Ovary (tissue), 9 donors: ENCODE measurements around the gene OIT3. TPM values are rescaled to one million over a fixed set of nuclear protein-coding genes. Genes with fewer than 3 reads are reported as not detected.

Source experiments
- DNase-seq, 5 donors: peaks; one replicate each; pipeline ENCODE4 v3.0.0-alpha.2; 2019 to 2020
- H3K27ac ChIP-seq, 2 donors: fragments of 200-600 bp; one replicate each; pipeline versions ENCODE4 v1.5.1 to v1.8.0; 2019 to 2022
- H3K27me3 ChIP-seq: fragments of 200-600 bp; one replicate; pipeline ENCODE4 v1.8.0; 2022
- H3K36me3 ChIP-seq: fragments of 200-600 bp; sonication (generic); one replicate; pipeline ENCODE4 v1.5.1; 2019
- H3K4me1 ChIP-seq: one replicate; pipeline ENCODE4 v1.8.1; 2013; ENCODE audit warnings: mild to moderate bottlenecking, moderate library complexity; ENCODE audit not compliant: insufficient read depth
- H3K4me3 ChIP-seq: fragments of 200-600 bp; sonication (generic); one replicate; pipeline ENCODE4 v1.5.1; 2017
- H3K9me3 ChIP-seq, 2 donors: fragments of 200-600 bp in 1 of 2; sonication (generic) in 1 of 2; one replicate each; pipeline versions ENCODE4 v1.5.1 to v1.8.1; 2013 to 2019; ENCODE audit warnings: mild to moderate bottlenecking in 1 of 2, moderate library complexity in 1 of 2
- CTCF ChIP-seq, 3 donors: fragments of 450-650 bp in 2 of 3; fragments of 200-600 bp in 1 of 3; IDR thresholded peaks; one replicate each; pipeline versions ENCODE4 v1.5.1 to v1.8.0; 2016 to 2022; ENCODE audit warnings: antibody characterized with exemption in 3 of 3, mild to moderate bottlenecking in 1 of 3
- EP300 ChIP-seq: sonication (generic); formaldehyde crosslinking; IDR thresholded peaks from one replicate; pipeline ENCODE4 v1.6.1; 2017; ENCODE audit warnings: antibody characterized with exemption
- POLR2A ChIP-seq: fragments of 450-650 bp; IDR thresholded peaks from one replicate; pipeline ENCODE4 v1.6.1; 2017; ENCODE audit warnings: antibody characterized with exemption, mild to moderate bottlenecking, moderate library complexity
- whole genome bisulfite sequencing, 3 donors: extraction: QIAGEN DNeasy Blood & Tissue Kit in 1 of 3; methylation state at CpG; one replicate each; pipeline versions ENCODE4 v1.1.5 to v1.1.7; 2013 to 2017; 5-methylcytosine and 5-hydroxymethylcytosine counted together
- intact Hi-C, 4 donors: fragments of 100-400 bp; cut with DNase I; formaldehyde crosslinking; loops; one replicate each; pipeline versions ENCODE4 v1.11.0 to v1.15.1; 2022 to 2023
- polyA plus RNA-seq, 2 donors: library from polyadenylated mRNA; stranded (reverse); fragments of 200-250 nt in 1 of 2; fragments of 350-450 nt in 1 of 2; fragmentation: Illumina TruSeq in 1 of 2; extraction: RNeasy Lipid Tissue Mini Kit (QIAGEN cat#74804) in 1 of 2; gene quantifications; one replicate each; pipeline ENCODE4 v1.2.3, GENCODE V29; 2013 to 2014
- total RNA-seq, 7 donors: library from RNA; depleted of rRNA in 2 of 7; stranded (reverse); fragments of >200 nt in 2 of 7; fragmentation: NEBNext Ultra II Directional in 3 of 7; extraction: Animal tissue kit (Norgen Biotek cat#: 25700) in 3 of 7; gene quantifications; one replicate each; pipeline versions ENCODE4 v1.1.0 to v1.2.4, GENCODE V29; 2016 to 2023
- donor health status: DM: no; HTN: no; CAD: no; lungs with moderate emphysema.
- donor health status: DM: no; HTN: no; CAD: no.
- donor health status: Bipolar disorder and iron deficiency.
- donor health status: DM: yes; HTN: yes; CAD: no.
- donor health status: DM: no; HTN: no; CAD: no.
- donor health status: DM: yes; HTN: yes; CAD: no.

OIT3 gene
- total and polyA plus RNA-seq, 9 donors = 0.10 to 5.2 (median 0.28) TPM; not detected in 5

GRCh38 chr10:72954230-72954595 is 60.7 kb downstream of the OIT3 start:
- H3K4me1 ChIP-seq = no peaks in the 10 kb centered on the region
- intact Hi-C loops = no loop called here
- H3K27ac ChIP-seq = no peak overlapping the region
- 73 to 79% (median 78%) methylated on average over 8 of the region's 8 CpGs for WGBS, 3 donors
- H3K27me3 ChIP-seq = no peaks in the 10 kb centered on the region
- no peak overlapping the region for H3K4me3 ChIP-seq
- H3K36me3 ChIP-seq = no peaks in the 10 kb centered on the region
- H3K9me3 ChIP-seq = no peaks in the 10 kb centered on the region
- no peak for DNase-seq
- no peak for TF ChIP-seq POLR2A

DNA sequence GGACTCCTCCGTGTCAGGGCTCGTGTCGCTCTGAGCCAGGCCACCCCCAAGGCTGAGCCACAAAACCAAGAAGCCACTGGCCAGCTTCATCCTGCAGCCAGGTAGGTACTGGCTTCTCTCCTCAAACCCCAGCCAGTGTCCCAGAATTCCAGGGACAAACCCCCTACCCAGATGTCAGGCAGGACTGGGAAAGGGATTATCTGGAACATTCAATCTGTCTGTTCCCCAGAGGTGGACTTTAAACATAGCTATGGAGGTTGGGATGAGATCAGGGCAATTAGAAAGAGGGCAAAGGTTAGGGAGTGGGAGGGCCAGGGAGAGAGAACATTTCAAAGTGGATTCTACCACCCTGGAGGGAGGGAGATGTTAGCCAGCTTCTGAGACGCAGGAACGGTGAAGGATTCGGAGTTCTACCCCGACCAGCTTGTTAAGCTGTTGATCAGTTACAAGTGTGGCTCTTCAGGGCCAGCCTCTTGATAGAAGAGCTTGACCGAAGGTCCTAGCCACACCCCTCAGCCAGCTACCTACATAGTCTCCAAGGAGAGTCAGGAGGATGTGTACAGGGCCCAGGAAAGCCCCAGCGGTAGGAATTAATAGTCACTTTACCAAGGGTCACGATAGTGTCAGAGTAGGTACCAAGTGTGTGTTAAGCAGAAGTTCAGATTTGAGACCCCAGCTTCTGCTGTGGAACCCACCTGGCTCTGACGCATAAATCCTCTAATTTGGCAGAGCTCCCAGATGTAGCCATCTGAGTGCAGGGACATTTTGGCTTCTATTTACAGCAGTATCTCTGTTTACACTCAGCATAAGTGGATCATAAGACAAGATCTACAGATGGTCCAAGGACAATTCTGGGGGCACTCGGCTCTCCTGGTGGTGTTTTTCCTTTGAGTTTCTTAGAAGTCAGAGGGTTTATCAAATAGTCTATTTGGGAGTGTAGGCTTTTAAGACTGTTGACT is 61.3 kb downstream of the OIT3 start, which contains the start of gene PLA2G12B:
Gene PLA2G12B (minus strand): TSS at position 211 of the 959 bp plus-strand sequence. CDS start 121 bp downstream, at position 90.
- H3K4me3 ChIP-seq = no peak within 1 kb of the TSS
- intact Hi-C loops = no loop called here
- TF ChIP-seq POLR2A (no peak), CTCF (IDR thresholded peaks at IDR 0.05) (no peak), EP300 (no peak)
- no peak within 1 kb of the TSS for H3K27ac ChIP-seq
- H3K4me1 ChIP-seq = no peaks in the 10 kb centered on the region
- 69 to 73% (median 72%) methylated on average over 12 of the region's 12 CpGs for WGBS, 3 donors
- DNase-seq = no peak
- no peaks in the 10 kb centered on the region for H3K36me3 ChIP-seq
- no peaks in the 10 kb centered on the region for H3K9me3 ChIP-seq
- no peaks in the 10 kb centered on the region for H3K27me3 ChIP-seq

- DNase-seq = no peak
- intact Hi-C loops = no loop called here
- no peaks in the 10 kb centered on the region for H3K4me1 ChIP-seq
- TF ChIP-seq POLR2A (no peak), CTCF (IDR thresholded peaks at IDR 0.05) (no peak), EP300 (no peak)
- no peak overlapping the region for H3K4me3 ChIP-seq
- H3K27me3 ChIP-seq = no peaks in the 10 kb centered on the region
- no peaks in the 10 kb centered on the region for H3K9me3 ChIP-seq
- no peak overlapping the region for H3K27ac ChIP-seq
- H3K36me3 ChIP-seq = no peaks in the 10 kb centered on the region
Observed at GRCh38 chr10:72956001-72956400, 62.5 kb downstream of the OIT3 start.

DNA sequence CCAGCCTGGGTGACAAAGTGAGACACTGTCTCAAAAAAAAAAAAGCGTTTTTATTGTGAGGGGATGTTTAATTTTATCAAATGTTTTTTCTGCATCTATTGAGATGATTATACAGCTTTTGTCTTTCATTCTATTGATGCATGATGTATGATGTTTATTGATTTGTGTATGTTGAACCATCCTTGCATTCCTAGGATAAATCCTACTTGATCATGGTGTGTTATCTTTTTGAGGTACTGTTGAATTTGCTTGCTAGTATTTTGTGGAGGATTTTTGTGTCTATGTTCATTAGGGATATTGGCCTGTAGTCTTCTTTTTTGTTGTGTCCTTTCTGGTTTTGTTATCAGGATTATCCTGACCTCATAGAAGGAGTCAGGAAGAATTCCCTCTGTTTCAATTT is 83.3 kb downstream of the OIT3 start:
- Histone ChIP-seq H3K9me3 (no peaks in the 10 kb centered on the region), H3K4me3 (no peak overlapping the region), H3K27ac (no peak overlapping the region), H3K36me3 (no peaks in the 10 kb centered on the region), H3K4me1 (no peaks in the 10 kb centered on the region), H3K27me3 (no peaks in the 10 kb centered on the region)
- intact Hi-C loops = no loop called here
- WGBS, 3 donors = 91 to 96% (median 96%) methylated on average over 1 of the region's 1 CpG
- TF ChIP-seq EP300 = no peak
- no peak for TF ChIP-seq POLR2A
- TF ChIP-seq CTCF (IDR thresholded peaks at IDR 0.05) = no peak
- DNase-seq = no peak

GRCh38 chr10:72979709-72980108 is 86.2 kb downstream of the OIT3 start:
- TF ChIP-seq POLR2A (no peak), CTCF (IDR thresholded peaks at IDR 0.05) (no peak), EP300 (no peak)
- intact Hi-C loops = no loop called here
- DNase-seq = no peak
- no peak overlapping the region for H3K4me3 ChIP-seq
- H3K36me3 ChIP-seq = no peaks in the 10 kb centered on the region
- H3K9me3 ChIP-seq = no peaks in the 10 kb centered on the region
- H3K27ac ChIP-seq = no peak overlapping the region
- no peaks in the 10 kb centered on the region for H3K4me1 ChIP-seq
- H3K27me3 ChIP-seq = no peaks in the 10 kb centered on the region
